K562 (cell line): ENCODE results near the gene ARHGAP35. TPM values are rescaled to one million over a fixed set of nuclear protein-coding genes. Genes with fewer than 3 reads are reported as not detected.

Experiments used
- CEBPZ ChIP-seq: fragments of 150-350 bp; IDR thresholded peaks from 2 replicates; pipeline ENCODE4 v1.6.1; 2014; ENCODE audit warnings: low read depth, mild to moderate bottlenecking, low read length, borderline replicate concordance
- CUX1 ChIP-seq: fragments of 200-800 bp; sonication (Bioruptor generic); IDR thresholded peaks from 2 replicates; pipeline ENCODE4 v1.6.1; 2016; ENCODE audit warnings: missing genetic modification characterization, missing compliant biosample characterization
- DLX4 ChIP-seq: fragments of 250-450 bp; sonication (Bioruptor Pico); IDR thresholded peaks from 2 replicates; pipeline ENCODE4 v1.6.1; 2021; ENCODE audit warnings: mild to moderate bottlenecking
- EP400 ChIP-seq: fragments of 450-650 bp; IDR thresholded peaks from 2 replicates; pipeline ENCODE4 v1.6.1; 2017; ENCODE audit warnings: antibody characterized with exemption, mild to moderate bottlenecking, moderate library complexity
- FOXP1 ChIP-seq: sonication (generic); formaldehyde crosslinking; IDR thresholded peaks from 2 replicates; pipeline ENCODE4 v1.8.0; 2022; ENCODE audit warnings: mild to moderate bottlenecking, missing genetic modification reagents
- HNRNPLL ChIP-seq: fragments of 200-400 bp; formaldehyde crosslinking; IDR thresholded peaks from 2 replicates; pipeline ENCODE4 v1.6.1; 2017; ENCODE audit warnings: low read length, low read depth, mild to moderate bottlenecking; ENCODE audit not compliant: poor library complexity, severe bottlenecking
- HNRNPUL1 ChIP-seq: fragments of 200-400 bp; formaldehyde crosslinking; IDR thresholded peaks from 2 replicates; pipeline ENCODE4 v1.6.1; 2017; ENCODE audit warnings: low read length
- KDM4B ChIP-seq, 2 experiments: fragments of 450-650 bp in 1 of 2; sonication (generic) in 1 of 2; IDR thresholded peaks; 2 replicates each; pipeline ENCODE4 v1.6.1; 2016 to 2017; ENCODE audit warnings: borderline replicate concordance in 2 of 2, antibody characterized with exemption in 1 of 2, low read depth in 1 of 2, mild to moderate bottlenecking in 1 of 2
- SP1 ChIP-seq: sonication (generic); formaldehyde crosslinking; IDR thresholded peaks from 2 replicates; pipeline ENCODE4 v1.8.1; 2022; ENCODE audit warnings: mild to moderate bottlenecking, missing genetic modification reagents
- TBL1XR1 ChIP-seq, 2 experiments: IDR thresholded peaks; 2 replicates each; pipeline ENCODE4 v1.6.1; 2012; ENCODE audit warnings: improper control_type of control experiment in 2 of 2, low read length in 2 of 2, mild to moderate bottlenecking in 1 of 2
- ZBTB2 ChIP-seq: fragments of 450-650 bp; IDR thresholded peaks from 2 replicates; pipeline ENCODE4 v1.6.1; 2016; ENCODE audit warnings: antibody characterized with exemption
- ZNF134 ChIP-seq: fragments of 250-450 bp; sonication (Bioruptor Pico); conservative IDR thresholded peaks from 2 replicates; pipeline ENCODE4 v1.4.0; 2020
- ZNF395 ChIP-seq: fragments of 200-800 bp; sonication (Bioruptor generic); IDR thresholded peaks from 2 replicates; pipeline ENCODE4 v1.6.1; 2017; ENCODE audit warnings: missing genetic modification characterization, missing compliant biosample characterization
- ZNF431 ChIP-seq: sonication (generic); formaldehyde crosslinking; IDR thresholded peaks from 2 replicates; pipeline ENCODE4 v1.8.0; 2022; ENCODE audit warnings: mild to moderate bottlenecking, missing genetic modification reagents
- polyA plus RNA-seq, 8 experiments: library from polyadenylated mRNA; depleted of rRNA in 4 of 8; stranded (reverse) in 5 of 8; unstranded in 3 of 8; fragments of >200 nt; fragmentation: Nextera tagmentation in 2 of 8; fragmentation: Illumina TruSeq in 1 of 8; extraction: Ambion mirVana in 2 of 8; extraction: Trizol in 1 of 8; gene quantifications; 2 replicates each; pipeline versions ENCODE4 v1.2.1 to v1.2.3, GENCODE V29; 2011 to 2014; ENCODE audit warnings: inconsistent platforms in 1 of 8, missing spikeins in 1 of 8
- total RNA-seq, 7 experiments: library from RNA; depleted of rRNA in 6 of 7; stranded (reverse); fragments of >200 nt in 6 of 7; fragmentation: Illumina TruSeq in 2 of 7; extraction: Trizol in 2 of 7; gene quantifications; 2 replicates each; pipeline versions ENCODE4 v1.2.1 to v1.2.3, GENCODE V29; 2011 to 2021; ENCODE audit warnings: low replicate concordance in 1 of 7

The ARHGAP35 gene
- total and polyA plus RNA-seq, 9 of the 15 experiments (the other 6 are each of a cell fraction or from before 2014, with no cell fraction given), result 0.27 to 26.4 (median 10.2) TPM

GRCh38 chr19:46860125-46860845 lies 512 bp upstream of the ARHGAP35 start (continued):
- TF ChIP-seq CUX1 (no peak), ZNF134 (CRISPR knock-in tag) (no peak), ZBTB2 (peak; percentile 83), HNRNPLL (peak; percentile 88), KDM4B (IDR thresholded peaks at IDR 0.05; ENCODE audit: borderline replicate concordance in 2 of 2, low read depth in 1 of 2) (peak in 1 of 2 experiments; percentile 73; a peak in 1 of 4 replicates), SP1 (CRISPR knock-in tag) (peak; percentile 98), DLX4 (CRISPR knock-in tag) (no peak), CEBPZ (no peak), ZNF431 (CRISPR knock-in tag) (no peak), HNRNPUL1 (no peak), FOXP1 (peak; percentile 82), TBL1XR1 (IDR thresholded peaks at IDR 0.05; ENCODE audit: low read length in 2 of 2) (no peak), ZNF395 (CRISPR knock-in tag) (peak; percentile 55; the same call in 1 of the 2 replicates), EP400 (peak; percentile 91)
